OCI-LY7 (cell line): ENCODE results near the gene ABCB9.

ENCODE experiments used
- EZH2phosphoT487 ChIP-seq: fragments of 200-600 bp; sonication (generic); IDR thresholded peaks from 2 replicates; pipeline ENCODE4 v1.6.1; 2018; ENCODE audit warnings: low read depth, borderline replicate concordance, mild to moderate bottlenecking, mixed run types, antibody characterized with exemption, low read length, moderate library complexity, mixed read lengths
- TF ChIP-seq, protein P1 (sequence below): fragments of 200-600 bp; sonication (generic); conservative IDR thresholded peaks from 2 replicates; pipeline ENCODE4 v1.5.1; 2014; ENCODE audit warnings: mild to moderate bottlenecking, antibody characterized with exemption, low read length, moderate library complexity, mixed read lengths

DNA sequence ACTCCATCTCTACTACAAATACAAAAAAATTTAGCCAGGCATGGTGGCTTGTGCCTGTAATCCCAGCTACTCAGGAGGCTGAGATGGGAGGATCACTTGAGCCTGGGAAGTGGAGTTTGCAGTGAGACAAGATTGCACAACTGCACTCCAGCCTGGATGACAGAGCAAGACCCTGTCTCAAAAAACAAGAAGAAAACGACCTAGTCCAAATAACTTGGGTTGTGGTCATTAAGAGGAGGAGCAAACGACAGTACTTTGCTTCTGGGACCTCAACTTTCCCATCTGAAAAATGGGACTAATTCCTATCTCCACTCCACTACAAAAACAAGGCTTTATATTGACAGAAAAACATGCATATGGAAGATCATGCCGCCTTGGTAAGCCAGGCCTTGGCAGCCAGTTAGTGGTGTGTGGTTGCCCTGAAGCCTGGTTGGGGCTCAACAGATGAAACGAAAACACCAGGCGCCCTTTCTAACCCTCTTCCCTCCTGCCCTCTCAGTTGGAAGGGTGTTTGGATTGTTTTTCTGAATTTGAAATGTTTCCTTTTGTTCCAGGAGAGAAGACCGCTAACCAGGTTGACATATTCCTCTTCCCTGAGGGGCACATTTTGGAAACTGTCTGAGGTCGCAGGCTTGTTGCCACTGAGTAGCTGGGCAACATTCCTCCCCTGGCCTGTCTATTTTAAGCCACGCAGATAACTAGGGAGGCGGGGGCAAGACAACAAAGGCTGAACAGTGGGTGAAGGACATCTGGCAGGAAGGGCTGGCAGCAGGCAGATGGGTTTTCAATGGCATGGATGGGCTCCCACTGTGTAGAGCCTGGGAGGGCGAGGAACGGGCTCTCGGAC, 56.6 kb downstream of the ABCB9 start:
- TF ChIP-seq, protein P1, sequence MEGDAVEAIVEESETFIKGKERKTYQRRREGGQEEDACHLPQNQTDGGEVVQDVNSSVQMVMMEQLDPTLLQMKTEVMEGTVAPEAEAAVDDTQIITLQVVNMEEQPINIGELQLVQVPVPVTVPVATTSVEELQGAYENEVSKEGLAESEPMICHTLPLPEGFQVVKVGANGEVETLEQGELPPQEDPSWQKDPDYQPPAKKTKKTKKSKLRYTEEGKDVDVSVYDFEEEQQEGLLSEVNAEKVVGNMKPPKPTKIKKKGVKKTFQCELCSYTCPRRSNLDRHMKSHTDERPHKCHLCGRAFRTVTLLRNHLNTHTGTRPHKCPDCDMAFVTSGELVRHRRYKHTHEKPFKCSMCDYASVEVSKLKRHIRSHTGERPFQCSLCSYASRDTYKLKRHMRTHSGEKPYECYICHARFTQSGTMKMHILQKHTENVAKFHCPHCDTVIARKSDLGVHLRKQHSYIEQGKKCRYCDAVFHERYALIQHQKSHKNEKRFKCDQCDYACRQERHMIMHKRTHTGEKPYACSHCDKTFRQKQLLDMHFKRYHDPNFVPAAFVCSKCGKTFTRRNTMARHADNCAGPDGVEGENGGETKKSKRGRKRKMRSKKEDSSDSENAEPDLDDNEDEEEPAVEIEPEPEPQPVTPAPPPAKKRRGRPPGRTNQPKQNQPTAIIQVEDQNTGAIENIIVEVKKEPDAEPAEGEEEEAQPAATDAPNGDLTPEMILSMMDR, result no peak
- no peak for TF ChIP-seq EZH2phosphoT487
